DOHH2 (cell line): ENCODE data around the gene EIF2B2.

Experiments
- CTCF ChIP-seq: fragments of 200-600 bp; sonication (generic); IDR thresholded peaks from one replicate; pipeline ENCODE4 v1.5.1; 2014; ENCODE audit warnings: antibody characterized with exemption, mild to moderate bottlenecking, low read depth, low read length; ENCODE audit not compliant: poor library complexity, severe bottlenecking
- EZH2phosphoT487 ChIP-seq: fragments of 200-600 bp; sonication (generic); IDR thresholded peaks from 2 replicates; pipeline ENCODE4 v1.6.1; 2017; ENCODE audit warnings: borderline replicate concordance, mild to moderate bottlenecking, antibody characterized with exemption, low read length, moderate library complexity, mixed read lengths

- TF ChIP-seq CTCF (no peak), EZH2phosphoT487 (no peak)
Measured at GRCh38 chr14:75049136-75049535, 46.4 kb downstream of the EIF2B2 start.
